Activated CD8-positive, alpha-beta memory T cell treated with anti-CD3 and anti-CD28 coated beads, Interleukin-2, amount 50 U/mL, for 24 hours (primary cell): ENCODE results near the gene MSX2.
"Not testable (repeated sequence)": the region's sequence is repeated elsewhere in the genome, so short reads cannot be mapped to it uniquely, and the experiment has no call there.

Experiments used
- DNase-seq: peaks from one replicate; pipeline ENCODE4 v3.0.0-alpha.2; 2020; ENCODE audit errors: extremely low read depth

The MSX2 gene

DNA sequence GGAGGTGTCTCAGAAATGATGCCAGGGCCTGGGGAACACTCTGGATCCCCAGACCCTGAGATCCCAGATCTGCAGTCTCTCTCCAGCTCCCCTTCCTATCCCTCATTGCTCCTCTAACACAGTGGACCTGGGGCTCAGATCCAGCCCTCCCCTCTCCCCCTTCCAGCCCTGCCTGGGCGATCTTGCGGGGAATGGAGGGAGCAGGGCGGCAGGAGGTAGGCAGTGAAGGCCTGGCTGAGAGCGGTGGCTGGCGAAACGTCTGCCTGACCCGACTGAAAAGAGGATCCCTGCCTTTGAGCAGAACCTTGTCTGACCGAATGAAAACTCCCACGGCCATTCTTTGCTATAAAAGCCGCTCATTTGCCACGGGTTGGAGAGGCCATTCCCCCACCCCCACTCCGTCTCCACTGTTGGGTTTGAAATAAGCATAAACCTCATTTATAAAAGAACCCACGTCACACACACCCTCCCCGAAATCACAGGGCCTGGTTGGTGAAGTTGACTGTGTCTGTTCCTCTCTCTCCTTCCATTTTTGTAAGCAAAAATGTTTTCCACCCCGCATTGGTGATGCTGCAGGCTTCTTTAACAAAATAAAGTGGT is 8.8 kb downstream of the MSX2 start:
- DNase-seq, result no peak

DNA sequence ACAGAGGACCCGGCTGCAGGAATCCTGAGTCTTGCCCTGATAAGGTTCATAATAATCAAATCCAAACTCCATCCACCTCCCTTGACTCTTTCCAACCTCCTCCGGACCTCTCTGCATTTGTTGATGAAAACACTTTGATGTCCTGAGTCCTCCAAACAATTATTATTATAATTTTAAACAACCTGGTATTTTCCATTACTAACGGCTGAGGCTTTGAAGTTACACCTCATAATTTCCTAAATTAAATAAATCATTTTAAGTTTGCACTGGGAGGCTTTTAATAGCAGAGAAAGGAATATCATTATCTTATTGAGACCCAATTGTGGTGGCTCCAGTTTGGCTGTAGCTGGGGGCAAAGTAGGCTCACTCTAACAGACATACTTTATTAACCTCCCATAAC is 9.5 kb downstream of the MSX2 start:
- no peak for DNase-seq

DNA sequence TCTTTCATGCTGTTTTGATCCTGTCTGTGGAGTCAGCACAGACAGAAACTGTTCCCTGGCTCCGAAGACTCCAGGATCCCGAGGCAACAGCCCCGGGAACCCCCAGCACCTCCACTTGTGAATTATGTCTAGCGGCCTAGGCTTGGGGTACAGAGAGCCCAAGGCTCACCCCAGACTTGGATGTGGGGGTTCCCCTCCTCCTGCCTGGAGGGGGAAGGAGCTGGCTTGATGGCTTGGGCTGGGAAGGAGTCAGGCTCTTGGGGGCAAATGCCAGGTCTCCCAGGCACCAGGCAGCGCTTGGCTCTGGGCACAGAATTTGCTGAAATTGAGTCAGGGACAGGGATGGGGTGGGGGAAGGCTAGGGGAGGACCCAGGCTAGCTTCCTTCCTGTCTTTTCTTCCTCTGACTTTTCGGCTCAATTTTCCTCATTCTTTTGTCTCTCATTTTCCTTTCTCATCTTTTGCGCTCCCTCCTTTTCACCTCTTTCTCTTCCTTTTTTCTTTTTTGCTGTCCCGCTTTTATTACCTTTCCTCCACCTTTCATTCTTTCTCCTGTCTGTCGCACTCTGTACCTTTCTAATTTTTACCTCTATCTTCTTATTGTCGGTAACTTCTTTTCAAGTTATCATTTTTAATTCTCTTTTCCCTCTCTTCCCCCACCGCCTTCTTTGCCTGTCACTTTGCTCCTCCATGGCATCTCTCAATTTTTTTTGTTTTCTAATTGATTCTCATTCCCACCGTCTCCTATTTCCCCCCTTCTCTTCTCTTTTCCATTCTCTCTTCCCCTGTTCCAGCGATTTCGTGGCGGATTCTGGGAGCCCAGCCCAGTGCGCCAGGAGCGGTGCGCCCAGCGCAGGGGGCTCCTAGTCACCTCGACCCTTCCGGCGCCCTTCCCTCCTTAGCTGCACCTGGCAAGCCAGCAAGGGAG is 10.5 kb downstream of the MSX2 start:
- DNase-seq, result no peak

DNA sequence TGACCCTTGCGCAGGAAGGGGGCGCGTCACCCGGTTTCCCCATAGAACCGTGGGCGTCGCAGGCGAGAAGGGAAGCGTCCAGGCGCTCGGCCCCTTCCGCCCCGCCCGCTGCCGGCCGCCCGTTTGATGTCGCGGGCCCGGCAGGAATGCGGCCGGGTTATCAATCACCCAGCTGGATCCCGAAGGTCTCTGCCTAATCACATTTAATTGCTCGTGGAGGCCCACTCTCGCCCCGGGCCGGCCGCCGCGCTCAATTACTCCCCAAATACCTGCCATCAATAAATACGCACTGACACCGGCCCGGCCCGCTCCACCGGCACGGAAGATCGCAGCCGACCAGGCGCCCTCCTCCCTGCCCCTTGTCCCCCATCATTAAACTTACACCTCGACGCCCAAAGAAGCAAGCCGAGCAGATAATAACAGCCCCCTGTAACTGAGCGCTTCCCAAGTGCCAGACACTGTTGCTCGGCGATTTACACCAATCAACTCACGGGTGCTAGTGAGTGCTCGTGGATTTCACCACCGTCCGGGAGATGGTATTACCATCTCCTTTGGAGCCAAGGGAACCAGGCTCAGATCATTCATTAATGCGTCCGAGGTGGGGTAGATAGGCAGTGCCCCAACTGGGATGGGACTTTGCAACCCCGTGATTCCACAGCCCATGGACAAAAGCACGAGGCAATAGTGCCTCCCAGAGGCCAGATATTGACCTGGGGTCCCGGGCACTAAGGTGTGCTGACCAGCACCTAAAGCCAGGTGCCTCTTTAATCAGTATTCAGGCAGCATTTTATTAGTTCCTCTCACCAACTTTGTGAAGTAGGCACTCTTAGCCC is 11.3 kb downstream of the MSX2 start:
- DNase-seq, result no peak

DNA sequence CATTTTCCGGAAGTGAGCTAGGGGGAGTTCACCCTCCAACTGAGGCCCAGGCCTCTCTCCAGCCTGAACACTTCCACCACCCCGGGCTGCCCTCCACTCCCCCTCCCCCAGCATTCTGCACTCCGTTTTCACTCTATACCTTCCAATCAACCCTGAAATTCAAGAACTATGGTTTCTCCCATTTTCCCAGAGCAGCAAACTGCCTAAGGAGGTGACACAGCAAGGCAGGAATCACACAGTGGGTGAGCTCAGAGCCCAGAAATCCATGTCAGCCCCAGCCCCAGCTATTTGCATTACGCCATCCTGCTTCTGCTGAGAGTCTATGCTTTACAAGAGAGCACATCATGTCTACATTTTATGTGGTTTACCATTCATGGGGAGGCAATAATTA is 11.9 kb downstream of the MSX2 start:
- no peak for DNase-seq

DNA sequence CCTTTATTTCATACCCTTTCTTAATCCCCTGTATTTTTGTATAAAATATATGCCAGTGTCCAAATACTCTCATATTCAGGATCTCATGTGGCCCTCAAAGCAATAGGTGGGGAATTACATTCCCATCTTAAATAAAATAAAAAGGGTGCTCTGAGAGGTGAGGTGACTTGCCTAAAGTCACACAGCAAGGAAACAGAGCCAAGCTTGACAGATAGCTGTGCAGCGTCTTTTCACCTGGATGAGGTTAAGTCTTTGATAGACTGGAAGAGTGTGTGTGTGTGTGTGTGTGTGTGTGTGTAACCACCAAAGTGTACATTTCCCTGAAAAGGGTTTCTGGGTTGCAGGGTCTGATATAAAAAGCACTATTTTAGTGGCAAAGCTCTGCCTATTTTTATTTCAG is 12.4 kb downstream of the MSX2 start:
- DNase-seq, result no peak

DNA sequence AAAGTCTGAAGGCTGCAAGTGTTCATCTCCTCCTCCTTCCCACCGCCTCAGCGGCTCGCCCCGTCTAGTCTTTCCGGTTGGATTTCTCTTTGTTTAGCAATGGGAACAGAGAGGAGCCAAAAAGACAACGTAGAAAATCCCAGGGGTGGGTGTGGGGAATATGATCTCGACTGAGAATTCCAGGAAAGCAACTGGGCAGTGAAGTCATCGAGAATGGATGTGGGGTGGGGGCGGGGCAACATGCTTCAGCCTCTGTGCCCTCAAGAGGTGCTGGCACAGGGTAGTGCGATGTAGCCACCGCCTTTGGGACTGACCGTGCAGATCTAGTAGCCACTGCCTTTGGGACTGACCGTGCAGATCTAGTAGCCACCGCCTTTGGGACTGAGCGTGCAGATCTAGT is 12.9 kb downstream of the MSX2 start:
- DNase-seq, result no peak

DNA sequence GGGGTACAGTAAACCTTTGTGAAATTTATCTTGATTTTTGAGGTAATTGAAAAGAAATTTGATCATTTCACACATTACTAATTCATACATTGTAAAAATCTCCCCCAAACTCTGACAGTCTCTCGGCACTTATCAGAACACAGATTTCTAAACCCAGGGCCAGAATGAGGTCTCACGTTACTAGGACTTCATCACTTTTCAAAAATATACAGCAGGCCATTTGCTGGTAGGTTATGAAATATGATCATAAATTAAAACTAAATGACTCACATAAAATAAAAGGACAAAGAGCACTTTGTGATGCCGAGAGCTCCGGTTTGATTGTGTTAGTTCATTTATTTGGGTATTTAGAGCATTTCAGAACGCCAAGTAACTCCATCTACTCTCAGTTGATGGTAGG is 17.0 kb downstream of the MSX2 start:
- no peak for DNase-seq

DNA sequence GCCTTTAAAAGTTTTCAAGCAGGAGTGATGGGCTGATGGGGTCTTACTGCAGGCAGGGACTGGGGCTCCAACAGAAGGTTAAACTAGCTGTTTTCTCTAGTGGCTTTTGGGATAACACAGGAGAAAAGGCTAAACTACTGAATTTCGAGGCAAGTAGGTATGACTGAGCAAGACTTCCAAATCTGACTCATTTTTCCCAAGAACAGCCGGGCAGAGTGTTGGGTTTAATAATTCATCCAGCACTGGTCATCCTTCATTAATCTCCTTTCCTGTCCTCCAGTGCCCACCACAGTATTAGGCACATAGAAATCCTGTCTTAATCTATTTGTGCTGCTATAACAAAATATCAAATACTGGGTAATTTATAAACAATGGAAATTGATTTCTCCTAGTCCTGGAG is 20.5 kb downstream of the MSX2 start:
- DNase-seq, result no peak

DNA sequence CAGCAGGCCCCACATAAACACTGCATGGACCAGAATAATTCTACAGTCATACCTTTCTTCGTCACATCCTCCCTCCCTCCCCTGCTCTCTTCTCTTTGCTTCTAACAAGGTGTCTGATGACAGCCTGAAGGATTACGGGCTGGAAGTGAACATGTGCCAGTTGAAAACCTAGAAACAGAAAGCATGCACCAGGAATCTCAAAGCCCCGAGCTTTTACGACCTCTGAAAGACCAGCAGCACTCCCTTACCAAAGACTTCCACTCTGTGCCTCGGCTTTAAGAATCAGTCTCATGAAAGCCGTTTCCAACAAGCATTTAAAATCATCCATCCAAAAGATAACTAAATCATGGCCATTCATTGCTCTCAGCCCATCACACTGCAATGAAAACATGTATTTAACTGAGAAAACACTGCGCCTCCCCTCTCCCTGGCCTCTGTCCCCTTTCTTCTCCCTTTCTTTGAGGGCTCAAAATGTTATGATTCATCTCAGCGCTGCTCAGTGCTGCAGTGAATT is 21.3 kb downstream of the MSX2 start:
- DNase-seq, result no peak

DNA sequence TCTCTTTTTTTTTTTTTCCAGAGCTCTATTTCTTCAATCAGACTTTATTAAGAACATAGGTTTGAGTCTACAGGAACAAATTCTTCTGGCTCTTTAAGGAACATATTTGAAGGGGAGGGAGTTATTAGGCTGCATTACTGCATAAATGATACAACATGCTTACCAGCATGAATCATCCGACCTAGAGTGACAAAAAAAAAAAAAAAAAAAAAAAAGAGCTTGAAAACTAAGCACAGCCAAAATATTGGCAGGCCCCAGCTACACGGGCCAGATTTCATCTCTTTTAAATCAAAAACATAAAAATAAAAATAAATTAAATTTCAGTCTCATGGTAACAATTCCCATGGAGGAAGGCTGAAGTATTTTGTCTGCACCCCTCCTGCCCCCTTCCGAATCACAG is 26.3 kb downstream of the MSX2 start:
- DNase-seq, result no peak

DNA sequence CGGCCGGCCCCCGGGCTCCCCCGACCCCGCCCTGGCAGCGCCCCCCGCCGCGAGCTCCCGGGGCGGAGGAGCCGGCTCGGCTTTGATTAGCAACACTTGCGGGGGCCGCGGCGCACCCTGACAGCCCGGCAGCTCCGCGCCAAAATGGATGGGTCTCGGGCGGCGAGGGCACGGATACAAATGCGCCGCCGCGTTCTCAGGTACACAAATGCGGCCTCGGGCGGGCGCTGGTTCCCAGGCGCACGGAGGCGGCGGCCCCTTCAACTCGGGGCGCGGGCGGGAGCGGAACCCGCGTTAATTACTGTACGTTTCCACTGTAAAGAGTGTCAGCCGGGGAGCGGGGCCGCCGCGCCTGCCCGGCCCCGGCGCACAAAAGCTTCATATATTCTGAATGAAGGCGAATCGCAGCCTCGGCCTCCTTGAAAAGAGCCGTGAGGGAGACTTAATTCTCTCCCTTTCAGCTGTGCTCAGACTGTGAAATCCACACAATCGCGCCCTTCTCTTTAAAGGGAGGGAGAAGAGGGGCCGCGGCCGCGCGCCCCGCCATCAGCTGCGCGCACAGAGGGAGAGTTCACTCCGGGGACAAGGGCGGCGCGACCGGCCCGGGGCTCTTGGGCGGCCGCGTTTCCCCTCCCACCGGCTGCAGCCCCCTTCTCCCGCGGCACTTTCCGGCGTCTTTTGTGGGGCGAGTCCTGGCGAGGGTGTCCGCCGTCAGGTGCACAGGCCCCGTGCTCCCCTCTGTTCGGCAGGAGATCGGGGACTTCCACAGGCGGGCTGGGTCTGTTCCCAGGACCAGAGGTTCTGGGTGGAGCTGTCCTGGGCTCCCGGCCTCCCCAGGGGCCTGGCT is 27.0 kb downstream of the MSX2 start:
- no peak for DNase-seq

DNA sequence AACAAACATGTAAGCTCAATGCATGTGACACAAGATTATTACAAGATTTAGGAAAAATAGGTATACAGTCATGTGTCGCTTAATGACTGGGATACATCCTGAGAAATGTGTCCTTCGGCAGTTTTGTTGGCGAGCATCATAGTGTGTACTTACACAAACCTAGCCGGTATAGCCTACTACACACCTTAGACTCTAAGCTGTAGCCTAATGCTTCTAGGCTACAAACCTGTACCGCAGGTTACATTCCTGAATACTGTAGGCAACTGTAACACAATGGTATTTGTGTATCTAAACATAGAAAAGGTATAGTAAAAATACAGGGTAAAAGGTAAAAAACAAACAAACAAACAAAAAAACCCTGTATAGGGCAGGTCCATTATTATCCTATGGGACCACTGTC is 27.7 kb downstream of the MSX2 start:
- no peak for DNase-seq

DNA sequence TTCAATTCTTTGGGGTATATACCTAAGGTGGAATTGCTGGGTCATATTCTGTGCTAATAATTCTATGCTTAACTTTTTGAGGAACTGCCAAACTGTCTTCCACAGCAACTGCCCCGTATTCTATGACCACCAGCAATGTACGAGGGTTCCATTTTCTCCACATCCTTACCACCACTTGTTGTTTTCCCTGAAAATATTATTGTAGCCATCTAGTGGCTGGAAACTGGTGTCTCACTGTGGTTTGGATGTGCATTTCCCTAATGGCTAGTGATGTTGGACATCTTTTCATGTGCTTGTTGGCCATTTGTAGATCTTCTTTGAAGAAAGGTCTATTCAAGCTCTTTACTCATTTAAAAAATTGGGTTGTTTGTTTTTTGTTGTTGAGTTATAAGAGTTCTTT is 30.7 kb downstream of the MSX2 start:
- no peak for DNase-seq

DNA sequence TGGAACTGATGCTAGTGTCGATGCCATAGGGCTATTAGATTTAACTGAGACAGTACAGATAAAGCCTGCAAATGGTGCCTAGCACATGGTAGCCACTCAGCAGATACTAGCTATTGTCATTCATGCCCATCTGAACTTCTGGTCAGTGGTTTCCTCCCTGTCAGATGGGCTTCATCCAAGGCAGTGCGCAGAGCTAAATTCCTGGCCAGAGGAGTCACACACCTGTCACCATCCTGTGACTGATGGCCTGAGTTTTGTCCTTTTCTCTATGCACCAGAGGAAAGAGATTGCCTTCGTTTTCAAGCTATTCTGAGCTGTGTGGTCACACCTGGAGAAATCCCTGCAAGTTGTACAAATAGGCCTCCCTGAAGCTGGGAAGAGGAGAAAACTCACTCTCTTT is 34.7 kb downstream of the MSX2 start:
- no peak for DNase-seq

DNA sequence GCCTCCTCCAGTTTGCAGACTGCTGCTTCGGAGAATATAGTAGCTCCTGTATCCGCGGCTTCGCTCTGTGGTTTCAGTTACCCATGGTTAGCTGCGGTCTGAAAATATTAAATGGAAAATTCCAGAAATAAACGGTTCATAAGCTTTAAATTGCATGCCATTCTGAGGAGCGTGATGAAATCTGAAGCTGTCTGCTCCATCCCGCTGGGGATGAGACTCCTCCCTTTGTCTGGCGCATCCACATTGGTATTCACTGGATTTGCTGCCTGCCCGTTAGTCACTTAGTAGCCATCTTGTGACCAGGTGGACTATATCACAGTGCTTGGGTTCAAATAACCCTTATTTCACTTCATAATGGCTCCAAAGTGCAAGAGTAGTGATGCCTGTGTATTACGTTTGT is 36.3 kb downstream of the MSX2 start:
- DNase-seq, result no peak

DNA sequence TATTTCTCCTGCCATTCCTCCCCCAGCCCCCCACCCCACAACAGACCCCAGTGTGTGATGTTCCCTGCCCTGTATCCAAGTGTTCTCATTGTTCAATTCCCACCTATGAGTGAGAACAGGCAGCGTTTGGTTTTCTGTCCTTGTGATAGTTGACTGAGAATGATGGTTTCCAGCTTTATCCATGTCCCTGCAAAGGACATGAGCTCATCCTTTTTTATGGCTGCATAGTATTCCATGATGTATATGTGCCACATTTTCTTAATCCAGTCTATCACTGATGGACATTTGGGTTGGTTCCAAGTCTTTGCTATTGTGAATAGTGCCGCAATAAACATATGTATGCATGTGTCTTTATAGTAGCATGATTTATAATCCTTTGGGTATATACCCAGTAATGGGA is 37.0 kb downstream of the MSX2 start:
- DNase-seq, result not testable (repeated sequence)

DNA sequence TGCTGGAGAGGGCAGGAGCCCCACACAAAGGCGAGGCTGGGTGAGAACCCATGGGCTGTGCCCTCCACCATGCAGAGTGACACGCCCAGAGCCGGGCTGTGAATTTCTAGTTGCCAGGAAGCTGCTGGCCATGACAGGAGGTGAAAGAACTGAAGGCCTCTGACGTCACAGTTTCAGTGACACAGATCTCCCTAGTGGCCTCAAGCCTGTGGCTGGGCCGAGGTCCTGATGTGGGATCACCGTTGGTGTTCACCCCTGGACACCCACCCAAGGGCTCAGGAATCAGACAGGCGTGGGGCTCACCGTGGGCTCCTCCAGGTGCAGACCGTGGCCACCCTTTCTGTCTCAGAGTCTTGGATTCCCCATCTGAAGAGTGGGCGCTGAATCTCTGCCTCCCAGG is 39.9 kb downstream of the MSX2 start:
- DNase-seq, result no peak

DNA sequence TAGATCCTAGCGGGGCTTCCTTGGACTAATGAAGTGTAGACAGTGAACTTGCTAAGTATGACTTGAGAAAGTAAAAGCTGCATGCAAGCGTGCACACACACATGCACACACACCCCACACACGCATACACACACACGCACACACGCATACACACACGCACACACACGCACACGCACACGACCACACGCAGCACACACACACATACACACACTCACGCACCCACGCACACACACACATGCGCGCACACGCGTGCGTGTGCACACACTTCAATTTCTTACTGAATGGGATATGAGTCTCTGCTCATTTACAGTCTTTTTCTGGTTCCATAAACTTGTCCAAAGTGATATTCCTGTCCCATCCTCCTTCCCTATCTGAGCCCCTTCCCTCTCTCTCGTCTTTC is 41.2 kb downstream of the MSX2 start:
- DNase-seq, result no peak

DNA sequence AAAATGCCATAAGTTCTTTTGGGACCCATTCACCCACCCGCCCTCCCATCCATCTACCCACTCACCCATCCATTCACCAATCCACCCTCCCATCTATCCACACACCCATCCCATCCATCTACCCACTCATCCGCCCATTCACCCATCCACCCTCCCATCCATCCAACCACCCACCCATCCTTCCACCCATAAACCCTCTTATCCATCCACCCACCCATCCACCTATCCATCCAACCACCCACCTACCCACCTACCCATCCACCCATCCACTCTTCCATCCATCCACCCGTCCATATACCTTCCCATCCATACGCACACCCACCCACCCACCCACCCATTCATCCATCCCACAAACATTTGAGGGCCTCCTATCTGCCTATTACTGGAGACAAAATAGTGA is 43.3 kb downstream of the MSX2 start:
- no peak for DNase-seq

DNA sequence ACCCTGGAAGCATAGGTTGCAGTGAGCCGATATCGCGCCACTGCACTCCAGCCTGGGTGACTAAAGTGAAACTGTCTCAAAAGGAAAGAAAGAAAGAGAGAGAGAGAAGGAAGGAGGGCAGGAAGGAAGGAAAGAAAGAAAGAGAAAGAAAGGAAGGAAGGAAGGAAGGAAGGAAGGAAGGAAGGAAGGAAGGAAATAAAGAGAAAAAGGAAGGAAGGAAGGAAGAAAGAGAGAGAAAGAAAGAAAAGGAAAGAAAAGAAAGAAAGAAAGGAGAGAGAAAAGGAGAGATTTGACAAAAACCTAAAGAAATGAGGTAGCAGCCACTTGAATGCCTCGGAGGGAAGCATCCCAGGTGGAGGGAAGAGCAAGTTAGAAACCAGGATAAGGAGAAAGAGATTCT is 44.6 kb downstream of the MSX2 start:
- no peak for DNase-seq

DNA sequence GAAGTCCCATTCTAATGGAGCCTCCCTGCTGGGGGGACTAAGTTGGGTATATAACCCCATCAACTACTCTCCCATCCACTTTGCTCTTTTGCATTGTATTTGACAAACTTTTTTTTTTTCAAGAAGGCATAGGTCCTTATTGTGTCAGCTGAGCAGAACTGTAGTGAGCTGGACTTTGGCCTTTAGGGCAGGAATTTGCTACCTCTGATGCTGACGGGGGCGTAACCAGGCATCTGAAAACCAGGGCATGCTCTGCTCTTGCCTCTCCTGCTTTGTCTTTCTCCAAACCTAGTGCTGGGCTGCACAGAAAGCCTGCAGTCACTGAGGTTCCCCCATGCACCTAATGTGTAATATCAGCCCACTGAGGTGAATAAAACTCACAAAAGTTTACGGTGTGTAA is 49.0 kb downstream of the MSX2 start:
- DNase-seq, result no peak
